Activated naive CD4-positive, alpha-beta T cell treated with Interleukin-2 at 50 U/mL for 16 hours (primary cell): ENCODE results near the gene TRAF6.

ENCODE experiments used
- DNase-seq: peaks from one replicate; pipeline ENCODE4 v3.0.0-alpha.2; 2020

The TRAF6 gene

GRCh38 chr11:36456156-36456555, 53.9 kb downstream of the TRAF6 start:
- no peak for DNase-seq

- DNase-seq, result no peak
Observed at GRCh38 chr11:36455658-36456111, 54.4 kb downstream of the TRAF6 start.

GRCh38 chr11:36454941-36455631, 55.0 kb downstream of the TRAF6 start:
- DNase-seq, result no peak

- no peak for DNase-seq
Observed at GRCh38 chr11:36454551-36454940, 55.5 kb downstream of the TRAF6 start.

GRCh38 chr11:36453678-36454077, 56.4 kb downstream of the TRAF6 start:
- no peak for DNase-seq

- no peak for DNase-seq
Observed at GRCh38 chr11:36452961-36453360, 57.1 kb downstream of the TRAF6 start.

GRCh38 chr11:36452236-36452940, 57.7 kb downstream of the TRAF6 start:
- DNase-seq, result peak; percentile 20

GRCh38 chr11:36451681-36452080, 58.4 kb downstream of the TRAF6 start:
- DNase-seq, result no peak

- DNase-seq, result no peak
Observed at GRCh38 chr11:36451045-36451444, 59.0 kb downstream of the TRAF6 start.

- no peak for DNase-seq
Observed at GRCh38 chr11:36450110-36450572, 59.9 kb downstream of the TRAF6 start.

- DNase-seq, result no peak
Observed at GRCh38 chr11:36449561-36450096, 60.4 kb downstream of the TRAF6 start.

GRCh38 chr11:36447947-36448346, 62.1 kb downstream of the TRAF6 start:
- no peak for DNase-seq

- DNase-seq, result no peak
Observed at GRCh38 chr11:36447514-36447913, 62.6 kb downstream of the TRAF6 start.

GRCh38 chr11:36446135-36446534, 63.9 kb downstream of the TRAF6 start:
- DNase-seq, result no peak

GRCh38 chr11:36443661-36444060, 66.4 kb downstream of the TRAF6 start:
- no peak for DNase-seq

- no peak for DNase-seq
Observed at GRCh38 chr11:36441610-36442208, 68.4 kb downstream of the TRAF6 start.

- DNase-seq, result no peak
Observed at GRCh38 chr11:36438126-36438525, 71.9 kb downstream of the TRAF6 start.

GRCh38 chr11:36437413-36437812, 72.7 kb downstream of the TRAF6 start:
- no peak for DNase-seq
